ENCODE data around the gene VEZT.
"Not testable (repeated sequence)": the region's sequence is repeated elsewhere in the genome, so short reads cannot be mapped to it uniquely, and the experiment has no call there.

Gene VEZT

DNA sequence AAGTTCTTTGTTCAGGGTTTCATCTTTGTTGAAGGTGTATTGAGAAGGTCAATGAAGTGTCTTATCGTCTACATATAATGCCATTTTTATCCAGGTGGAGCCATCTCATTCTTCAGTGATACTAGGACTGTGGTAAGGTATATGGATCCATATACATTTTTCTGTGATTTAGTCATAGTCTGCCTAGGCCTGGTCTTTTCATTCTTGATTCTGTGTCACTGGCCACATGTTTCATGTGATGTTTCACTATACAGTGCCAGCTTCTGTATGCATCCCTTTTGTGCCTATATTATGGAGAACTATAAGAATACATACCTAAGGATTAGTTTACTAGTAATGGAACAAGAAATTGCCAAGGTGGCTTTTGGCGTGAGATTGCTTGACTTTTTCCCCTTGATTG, 40.5 kb downstream of the VEZT start:
- no peak for DNase-seq

DNA sequence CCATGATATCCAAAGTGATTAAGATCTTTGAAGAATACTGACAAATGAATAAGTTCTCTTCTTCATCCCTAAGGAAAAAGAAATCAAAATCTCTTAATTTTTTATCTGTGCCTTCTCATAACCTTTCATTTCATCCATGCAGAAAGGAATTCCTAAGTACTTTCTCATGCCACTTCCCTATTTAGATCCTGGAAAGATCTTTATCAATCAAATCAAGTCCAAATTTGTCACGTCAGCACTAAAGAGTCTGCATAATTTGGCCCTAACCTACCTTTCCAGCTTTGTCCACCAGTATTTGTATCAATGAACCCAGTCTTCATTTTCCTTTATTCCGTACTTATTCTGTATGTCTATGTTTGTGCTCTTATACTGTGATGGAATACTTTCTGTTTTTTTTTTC, 41.2 kb downstream of the VEZT start:
- DNase-seq: no peak

DNA sequence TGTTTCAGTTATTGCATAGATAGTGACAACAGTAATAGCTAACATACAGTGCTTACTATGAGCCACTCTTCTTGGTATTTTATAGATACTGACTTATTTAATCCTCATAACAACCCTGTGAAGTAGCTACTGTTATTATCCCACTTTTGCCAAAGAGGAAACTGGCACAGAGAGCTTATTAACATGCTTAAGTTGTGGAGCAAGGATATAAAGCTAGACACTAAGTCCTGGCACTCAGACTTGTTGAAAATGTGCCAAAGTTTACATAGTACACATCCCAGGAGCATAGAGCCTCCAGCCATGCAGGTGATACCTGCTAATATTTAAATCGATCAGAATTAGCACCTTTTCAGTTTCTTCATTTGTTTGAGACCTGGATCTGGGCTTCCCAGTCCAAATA, 41.8 kb downstream of the VEZT start:
- no peak for DNase-seq

DNA sequence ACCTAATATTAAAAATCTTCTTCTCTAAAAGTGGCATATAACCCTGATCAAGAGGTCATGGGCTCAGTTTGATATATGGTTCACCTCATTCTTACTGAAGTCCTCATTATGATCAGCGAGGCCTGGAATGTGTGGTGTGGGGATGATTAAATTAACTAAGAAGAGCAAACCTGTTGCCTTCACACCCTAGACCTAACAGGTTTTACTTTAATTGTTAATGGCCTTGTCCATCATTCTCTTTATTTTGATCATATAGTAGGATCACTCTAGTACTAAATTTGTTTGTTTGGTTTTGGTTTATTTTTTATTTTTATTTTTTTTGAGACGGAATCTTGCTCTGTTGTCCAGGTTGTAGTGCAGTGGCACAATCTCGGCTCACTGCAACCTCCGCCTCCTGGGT, 43.5 kb downstream of the VEZT start:
- DNase-seq: no peak

DNA sequence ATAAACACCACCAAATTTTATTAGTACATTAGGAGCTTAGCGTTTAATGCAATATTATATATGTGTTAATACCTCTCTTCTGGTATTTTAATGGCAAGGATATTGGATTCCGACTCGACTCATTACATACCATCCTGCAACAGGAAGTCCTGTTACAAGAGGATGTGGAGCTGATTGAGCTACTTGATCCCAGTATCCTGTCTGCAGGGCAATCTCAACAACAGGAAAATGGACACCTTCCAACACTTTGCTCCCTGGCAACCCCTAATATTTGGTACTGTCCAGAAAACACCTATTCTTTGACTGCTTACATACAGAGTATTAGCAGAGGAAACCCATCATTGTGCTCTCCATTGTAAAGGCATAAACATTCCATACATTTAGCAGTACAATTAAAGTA, 45.2 kb downstream of the VEZT start:
- DNase-seq: no peak

DNA sequence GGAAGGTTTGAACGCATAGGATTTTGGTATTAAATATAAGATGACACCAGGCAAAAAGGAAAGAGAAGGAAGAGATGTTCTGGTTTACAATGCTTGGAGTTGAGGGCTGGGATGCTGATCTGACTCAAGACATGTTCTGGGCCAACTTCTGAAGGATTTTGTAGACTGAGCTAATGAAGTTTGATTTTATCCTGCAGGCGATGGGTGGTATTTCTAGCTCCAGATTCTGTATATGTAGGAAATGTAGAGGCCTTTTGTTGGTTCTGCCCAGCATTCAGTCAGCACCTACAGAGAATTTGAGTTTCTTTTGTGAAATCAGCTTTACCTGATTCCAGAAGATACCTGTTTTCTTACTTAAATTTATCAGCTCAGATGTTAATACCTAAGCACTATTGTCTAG, 48.2 kb downstream of the VEZT start:
- DNase-seq: no peak

DNA sequence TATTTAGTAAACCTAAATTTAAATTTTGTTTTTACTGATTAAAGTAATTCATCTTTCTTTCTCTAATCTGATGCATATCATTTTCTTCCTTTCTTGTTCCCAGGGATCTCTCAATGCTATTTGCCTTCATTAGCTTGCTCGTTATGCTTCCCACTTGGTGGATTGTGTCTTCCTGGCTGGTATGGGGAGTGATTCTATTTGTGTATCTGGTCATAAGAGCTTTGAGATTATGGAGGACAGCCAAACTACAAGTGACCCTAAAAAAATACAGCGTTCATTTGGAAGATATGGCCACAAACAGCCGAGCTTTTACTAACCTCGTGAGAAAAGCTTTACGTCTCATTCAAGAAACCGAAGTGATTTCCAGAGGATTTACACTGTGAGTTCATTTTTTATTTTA, 48.6 kb downstream of the VEZT start:
- no peak for DNase-seq

DNA sequence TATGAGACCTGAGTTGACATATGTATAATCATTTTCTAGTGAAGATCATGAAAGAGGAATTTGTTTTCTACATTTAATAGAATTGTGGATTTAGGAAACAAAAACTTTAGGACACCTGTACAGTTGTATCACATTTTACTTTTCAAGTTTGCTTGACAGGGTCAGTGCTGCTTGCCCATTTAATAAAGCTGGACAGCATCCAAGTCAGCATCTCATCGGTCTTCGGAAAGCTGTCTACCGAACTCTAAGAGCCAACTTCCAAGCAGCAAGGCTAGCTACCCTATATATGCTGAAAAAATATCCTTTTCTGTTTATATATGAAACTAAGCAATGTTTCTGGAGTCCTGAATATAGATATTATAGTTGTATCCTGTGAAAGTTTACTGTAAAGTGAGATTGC, 52.3 kb downstream of the VEZT start:
- no peak for DNase-seq

DNA sequence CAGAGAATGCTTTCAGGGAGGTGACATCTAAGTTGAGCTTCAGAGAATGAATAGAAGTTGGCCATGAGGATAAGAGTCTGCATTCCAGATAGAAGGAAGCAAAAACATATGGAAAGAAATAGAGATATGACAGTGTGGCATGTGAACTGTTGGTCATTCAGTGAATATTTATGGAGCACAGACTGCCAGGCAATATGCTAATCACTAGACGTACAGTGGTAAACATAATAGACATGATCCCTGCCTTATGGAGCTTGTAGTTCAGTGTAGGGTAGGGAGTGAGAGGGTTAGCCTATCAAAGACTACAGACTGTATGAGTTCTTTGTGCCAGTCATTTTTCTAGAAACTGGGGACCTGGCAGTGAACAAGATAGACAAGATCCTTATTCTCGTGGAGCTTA, 53.9 kb downstream of the VEZT start:
- no peak for DNase-seq

DNA sequence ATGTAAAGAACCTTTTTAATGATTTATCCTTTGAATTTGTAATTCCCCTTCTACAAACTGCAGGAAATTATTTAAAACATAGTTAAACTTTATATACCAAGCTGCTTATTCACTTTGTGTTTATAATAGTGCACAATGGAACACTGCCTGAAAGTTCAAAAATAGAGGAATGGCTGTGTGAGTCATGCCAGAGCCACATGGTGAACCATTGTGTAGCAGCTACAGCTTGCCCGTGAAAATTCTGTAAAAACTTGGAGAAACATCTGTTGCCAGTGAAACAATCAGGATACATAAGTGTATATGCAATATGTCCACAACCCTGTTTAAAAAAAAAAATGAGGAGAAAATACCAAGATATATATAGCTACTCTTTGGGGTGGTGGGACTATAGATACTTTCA, 59.5 kb downstream of the VEZT start:
- DNase-seq: no peak

DNA sequence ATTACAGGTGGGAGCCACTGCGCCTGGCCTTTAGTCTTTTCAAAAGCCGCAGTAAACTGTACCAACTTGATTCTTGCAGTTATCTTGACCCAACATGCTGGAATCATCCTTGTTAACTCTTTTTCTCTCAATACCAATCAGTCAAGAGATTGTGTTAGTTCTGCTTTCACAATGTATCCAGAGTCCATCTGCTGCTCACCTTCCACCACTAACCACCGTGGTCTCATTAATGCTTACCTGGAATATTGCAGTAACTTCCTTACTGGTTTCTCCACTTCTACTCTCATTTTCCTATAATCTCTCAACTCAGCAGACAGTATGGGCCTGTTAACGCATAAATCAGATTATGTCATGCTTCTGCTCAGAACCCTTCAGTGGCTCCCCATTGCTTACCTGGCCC, 62.2 kb downstream of the VEZT start:
- DNase-seq: no peak

DNA sequence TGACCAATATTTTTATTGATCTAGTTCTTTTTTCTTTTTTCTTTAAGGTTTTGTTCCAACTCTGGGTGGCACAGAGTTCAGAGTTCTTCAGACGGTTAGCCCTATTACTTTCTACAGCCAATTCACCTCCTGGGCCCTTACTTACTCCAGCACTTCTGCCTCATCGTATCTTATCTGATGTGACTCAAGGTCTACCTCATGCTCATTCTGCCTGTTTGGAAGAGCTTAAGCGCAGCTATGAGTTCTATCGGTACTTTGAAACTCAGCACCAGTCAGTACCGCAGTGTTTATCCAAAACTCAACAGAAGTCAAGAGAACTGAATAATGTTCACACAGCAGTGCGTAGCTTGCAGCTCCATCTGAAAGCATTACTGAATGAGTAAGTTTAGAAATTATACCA, 64.7 kb downstream of the VEZT start:
- no peak for DNase-seq

DNA sequence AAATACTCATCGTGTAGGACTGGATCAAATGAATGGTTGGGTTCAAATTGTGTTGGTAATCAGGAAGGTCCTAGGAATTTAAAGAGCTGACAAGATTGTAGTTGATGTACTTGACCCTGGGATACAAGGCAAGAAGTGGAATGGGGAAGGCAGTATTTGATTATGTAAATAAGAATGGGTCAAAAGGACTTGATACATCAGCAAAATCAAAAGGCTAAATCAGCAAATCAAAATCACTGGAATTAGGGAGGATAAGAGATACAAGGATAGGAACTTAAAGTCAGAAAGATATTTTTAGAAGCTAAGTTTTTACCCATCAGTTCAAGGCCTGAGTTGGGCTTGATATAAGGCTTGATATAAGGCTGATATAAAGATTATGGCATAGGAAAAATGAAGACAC, 65.8 kb downstream of the VEZT start:
- DNase-seq: no peak

DNA sequence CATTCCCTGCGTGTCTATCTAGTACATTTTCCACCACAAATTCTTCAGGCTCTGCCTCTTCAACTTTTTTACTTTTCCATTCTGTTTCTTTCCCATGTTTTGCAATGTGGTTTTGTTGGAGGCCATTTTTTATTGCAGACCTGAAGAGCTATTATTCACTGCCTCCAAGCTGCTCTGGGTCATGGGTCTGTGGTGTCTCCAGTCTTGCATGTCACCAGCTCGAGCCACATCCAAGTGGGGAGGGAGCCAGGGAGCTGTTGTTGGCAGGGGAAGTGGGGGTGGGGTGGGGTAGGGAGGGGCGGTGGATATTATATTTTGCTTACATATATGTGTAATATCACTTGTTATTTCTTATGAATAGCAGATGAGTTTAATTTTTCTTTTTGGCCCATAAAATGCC, 69.1 kb downstream of the VEZT start:
- DNase-seq: no peak

DNA sequence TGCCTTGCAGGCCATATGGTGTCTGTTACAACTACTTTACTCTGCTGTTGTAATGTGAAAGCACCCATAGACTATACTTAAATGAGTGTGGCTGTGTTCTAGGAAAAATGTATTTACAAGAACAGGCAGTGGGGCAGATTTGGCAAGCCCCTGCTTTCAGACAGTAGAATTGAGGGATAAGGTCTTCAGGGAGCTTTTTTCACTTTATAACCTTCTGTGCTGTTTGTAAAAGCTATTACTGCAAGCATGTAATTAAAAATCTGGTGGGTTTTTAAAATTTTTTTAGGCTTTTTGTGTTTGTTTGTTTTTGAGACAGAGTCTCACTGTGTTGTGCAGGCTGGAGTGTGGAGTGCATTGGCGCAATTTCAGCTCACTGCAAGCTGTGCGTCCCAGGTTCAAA, 73.9 kb downstream of the VEZT start:
- no peak for DNase-seq

DNA sequence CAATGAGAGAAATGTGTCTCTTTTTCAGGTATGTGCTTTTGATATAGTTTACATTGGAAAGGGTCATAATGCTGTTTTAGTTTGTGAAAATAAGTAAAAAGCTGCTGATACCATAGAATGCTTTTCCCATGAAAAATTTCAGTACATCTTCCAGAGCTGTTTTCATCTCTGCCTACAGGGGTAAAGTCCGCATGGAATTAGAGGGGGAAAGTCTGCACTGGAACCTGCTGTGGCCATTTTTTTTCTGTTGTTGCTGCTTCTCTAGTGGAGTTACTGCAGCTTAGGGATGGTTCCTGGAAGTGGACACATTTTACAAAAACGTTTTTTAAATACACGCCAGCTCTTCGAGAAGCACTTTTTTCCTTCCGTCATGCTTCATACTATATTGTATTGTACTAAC, 81.3 kb downstream of the VEZT start:
- no peak for DNase-seq

DNA sequence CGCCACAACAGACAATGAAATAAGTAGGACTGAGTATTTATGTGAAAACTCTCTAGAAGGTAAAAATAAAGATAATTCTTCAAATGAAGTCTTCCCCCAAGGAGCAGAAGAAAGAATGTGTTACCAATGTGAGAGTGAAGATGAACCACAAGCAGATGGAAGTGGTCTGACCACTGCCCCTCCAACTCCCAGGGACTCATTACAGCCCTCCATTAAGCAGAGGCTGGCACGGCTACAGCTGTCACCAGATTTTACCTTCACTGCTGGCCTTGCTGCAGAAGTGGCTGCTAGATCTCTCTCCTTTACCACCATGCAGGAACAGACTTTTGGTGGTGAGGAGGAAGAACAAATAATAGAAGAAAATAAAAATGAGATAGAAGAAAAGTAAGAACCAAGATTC, 82.7 kb downstream of the VEZT start:
- no peak for DNase-seq

DNA sequence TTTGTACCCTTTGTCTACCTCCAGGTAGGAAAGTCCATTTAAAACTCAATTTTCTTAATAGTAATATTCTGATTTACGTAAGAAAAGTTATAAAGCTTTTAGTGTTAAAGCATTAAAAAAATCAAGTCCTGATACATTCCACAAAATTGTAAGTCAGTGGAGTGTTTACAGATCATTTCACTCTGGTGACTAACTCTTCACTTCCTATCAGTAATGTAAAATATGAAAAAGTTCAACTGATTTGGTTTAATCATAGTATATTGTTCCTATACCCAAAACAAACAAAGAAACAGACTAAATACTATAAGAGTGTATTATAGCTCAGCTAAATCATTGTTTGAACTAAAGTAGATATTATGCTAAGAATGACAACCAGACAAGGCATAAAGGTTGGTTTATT, 85.9 kb downstream of the VEZT start:
- DNase-seq: no peak

DNA sequence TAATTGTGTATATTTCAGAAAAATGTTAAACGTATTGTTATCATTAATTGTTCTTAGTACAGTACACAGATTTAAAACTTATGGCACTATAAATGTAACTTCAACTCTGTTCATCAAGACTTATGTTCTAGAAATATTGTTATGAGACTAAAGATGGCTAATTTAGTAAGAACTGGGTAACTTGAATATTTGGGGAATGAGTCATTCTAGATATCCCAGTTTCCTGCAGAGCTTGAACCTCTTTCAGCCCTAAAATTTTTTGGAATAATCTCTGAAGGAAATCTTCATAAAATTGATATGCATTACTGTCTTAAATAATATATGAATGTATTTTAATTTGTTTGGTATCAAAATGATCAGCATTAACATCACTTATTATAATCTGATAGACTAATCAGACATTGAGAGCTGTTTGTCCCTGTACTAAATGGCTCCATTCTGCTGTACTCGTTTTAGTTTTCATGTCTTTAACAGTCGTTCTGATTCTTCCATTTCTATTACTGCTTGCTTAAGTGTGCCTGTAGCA, 87.1 kb downstream of the VEZT start:
- DNase-seq: no peak

DNA sequence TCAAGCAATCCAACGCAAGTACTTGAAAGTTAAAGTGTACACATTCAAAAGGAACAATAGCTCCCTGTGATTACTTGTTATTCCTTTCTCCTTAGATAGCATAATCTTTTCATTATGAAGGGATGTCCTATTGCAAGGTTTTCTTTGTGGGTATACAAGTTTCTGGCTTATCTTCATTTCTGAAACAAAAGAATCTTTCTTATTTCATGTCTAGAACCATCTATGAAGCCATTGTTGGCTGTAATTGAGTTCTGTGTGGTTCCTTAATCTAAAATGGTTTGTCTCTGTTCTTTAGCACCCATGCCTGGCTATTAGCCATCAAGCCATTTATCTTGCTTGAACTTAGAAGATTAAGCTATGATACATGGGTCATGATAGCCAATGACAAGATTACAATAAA, 95.0 kb downstream of the VEZT start:
- no peak for DNase-seq

DNA sequence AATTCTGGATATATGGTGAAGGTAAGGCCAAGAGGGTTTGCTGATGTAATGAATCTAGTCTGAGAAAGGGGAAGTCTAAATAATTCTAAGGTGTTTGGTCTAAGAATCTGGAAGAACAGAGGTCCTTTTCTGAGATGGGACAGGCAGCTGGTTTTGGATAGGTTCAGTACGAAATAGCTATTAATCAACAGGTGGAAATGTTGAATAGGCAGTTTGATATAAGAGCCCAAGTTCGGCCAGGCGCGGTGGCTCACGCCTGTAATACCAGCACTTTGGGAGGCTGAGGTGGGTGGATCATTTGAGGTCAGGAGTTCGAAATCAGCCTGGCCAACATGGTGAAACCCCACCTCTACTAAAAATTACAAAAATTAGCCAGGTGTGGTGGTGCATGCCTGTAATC, 97.1 kb downstream of the VEZT start:
- not testable (repeated sequence) for DNase-seq

DNA sequence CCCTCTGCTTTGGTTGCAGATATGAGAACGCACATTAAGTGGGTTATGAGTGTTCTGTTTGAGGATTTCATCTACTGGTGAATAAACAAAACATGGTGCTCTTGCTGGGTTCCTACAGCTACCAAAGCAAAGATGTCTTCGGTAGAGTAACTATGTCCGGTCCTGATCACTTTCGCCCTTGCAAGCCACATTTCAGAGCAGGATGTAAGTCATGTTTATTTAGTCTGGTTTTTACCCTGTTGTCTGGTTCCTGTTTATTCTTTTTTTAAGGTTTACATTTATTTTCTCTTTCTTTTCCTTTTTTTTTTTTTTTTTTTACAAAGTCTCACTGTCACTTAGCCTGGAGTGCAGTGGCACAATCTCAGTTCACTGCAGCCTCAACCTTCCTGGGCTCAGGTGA, 99.2 kb downstream of the VEZT start:
- DNase-seq: no peak

DNA sequence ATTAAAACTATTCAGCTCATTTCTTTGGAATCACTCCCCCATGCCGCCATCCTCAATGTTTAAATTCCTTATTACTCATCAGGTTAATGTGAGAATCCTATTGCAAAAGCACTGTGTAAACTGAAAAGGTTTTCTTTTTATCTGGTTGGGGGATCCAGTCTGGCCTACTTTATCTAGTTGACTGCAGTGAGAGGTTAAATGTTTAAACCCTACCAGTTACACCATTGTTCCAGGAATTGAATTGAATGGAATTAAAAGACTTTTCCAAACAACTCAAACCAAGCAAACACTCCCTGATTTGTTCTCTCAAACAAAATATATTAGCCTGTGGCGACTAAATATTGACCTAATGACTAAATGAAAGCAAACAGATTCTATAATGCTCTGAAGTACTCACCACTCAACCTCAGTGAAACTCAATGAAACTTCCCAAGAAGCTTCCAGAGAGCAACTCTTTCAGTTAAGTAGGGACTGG, 100.5 kb downstream of the VEZT start:
- no peak for DNase-seq

DNA sequence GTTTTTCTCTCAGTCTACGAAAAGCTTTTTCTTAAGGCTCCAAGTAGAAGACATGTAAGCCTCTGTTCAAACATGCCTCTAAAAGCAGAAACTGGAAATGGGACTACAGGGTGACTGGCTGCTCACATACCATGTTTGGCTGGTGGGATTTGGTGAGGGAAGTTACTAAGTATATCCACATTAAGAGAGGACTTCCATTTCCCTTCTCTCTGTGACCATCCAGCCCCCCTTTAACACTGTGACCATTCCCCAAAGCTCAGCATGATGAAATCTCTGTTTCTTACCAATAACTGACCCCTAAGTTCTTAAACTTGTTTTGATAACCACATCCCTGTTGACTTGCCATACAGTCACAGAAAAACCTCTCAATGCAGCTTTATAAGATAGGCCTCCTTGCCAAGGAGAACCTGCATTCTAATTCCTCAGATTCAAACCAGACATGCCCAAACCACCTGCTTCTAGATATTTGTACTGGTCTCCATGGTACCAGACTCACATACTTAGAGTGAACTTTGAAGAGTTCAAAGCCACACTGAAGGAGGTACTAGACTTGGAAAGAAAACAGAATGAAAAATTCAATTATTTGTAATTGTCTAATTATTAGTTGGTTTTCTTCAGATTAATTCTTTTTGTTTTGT, 102.2 kb downstream of the VEZT start:
- no peak for DNase-seq

DNA sequence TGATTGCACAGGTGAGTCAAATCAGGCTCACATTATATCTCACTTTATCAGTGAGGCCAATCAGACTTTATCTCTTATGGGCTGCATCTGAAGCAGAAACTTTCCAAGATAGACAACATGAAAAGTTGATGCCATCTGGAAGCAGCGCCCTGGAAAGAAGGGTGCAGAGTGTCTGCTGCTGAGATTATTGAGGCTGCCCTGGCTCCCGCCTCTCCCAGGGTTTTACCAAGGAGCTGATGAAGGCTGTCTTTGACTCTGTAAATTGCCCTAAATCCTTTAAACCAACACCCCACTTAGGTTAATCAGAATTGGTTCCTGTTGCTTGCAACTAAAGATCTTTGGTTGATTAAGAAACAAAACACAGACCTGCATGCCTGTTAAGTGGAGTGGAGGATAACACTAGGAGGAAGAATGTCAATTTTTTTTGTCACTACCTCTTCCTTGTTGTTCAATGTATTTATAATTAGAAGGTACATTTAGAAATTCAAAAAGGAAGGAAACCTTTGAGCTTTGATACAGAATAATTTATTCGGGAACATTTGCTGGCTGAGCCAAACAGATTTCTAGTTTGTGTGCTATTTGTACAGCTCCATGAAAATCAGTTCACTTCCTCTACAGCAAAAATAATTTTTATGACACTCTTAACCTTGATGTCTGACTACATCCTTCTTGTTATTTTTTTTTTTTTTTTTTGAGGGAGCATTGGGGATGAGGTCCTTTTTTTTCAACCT, 104.1 kb downstream of the VEZT start:
- DNase-seq: no peak
